Measurements from ENCODE around the gene DAPL1. TPM values are rescaled to one million over a fixed set of nuclear protein-coding genes. Genes with fewer than 3 reads are reported as not detected.

The DAPL1 gene
- total RNA-seq, 4 donors from 2014 or later: 1.7 TPM; not detected in 3

DNA sequence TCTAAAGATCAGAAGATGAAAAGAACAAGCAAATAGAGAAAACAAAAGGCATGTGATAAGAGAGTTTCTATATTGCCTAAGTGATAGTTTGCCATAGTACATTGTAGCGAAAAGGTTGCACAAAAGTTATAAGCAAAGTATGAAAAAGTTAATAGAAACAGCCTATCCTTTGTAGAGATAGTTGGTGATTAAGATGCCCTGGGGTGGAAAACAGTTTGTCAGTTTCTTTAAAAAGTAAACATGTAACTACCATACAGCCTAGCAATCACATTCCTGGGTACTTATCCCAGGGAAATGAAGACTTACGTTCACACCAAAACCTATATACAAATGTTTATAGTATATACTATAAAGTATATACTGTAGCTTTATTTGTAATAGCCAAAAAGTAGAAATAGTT, 16.9 kb upstream of the DAPL1 start:
- TF ChIP-seq, protein P1, sequence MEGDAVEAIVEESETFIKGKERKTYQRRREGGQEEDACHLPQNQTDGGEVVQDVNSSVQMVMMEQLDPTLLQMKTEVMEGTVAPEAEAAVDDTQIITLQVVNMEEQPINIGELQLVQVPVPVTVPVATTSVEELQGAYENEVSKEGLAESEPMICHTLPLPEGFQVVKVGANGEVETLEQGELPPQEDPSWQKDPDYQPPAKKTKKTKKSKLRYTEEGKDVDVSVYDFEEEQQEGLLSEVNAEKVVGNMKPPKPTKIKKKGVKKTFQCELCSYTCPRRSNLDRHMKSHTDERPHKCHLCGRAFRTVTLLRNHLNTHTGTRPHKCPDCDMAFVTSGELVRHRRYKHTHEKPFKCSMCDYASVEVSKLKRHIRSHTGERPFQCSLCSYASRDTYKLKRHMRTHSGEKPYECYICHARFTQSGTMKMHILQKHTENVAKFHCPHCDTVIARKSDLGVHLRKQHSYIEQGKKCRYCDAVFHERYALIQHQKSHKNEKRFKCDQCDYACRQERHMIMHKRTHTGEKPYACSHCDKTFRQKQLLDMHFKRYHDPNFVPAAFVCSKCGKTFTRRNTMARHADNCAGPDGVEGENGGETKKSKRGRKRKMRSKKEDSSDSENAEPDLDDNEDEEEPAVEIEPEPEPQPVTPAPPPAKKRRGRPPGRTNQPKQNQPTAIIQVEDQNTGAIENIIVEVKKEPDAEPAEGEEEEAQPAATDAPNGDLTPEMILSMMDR (IDR thresholded peaks at IDR 0.05; ENCODE audit: low read depth): no peak

DNA sequence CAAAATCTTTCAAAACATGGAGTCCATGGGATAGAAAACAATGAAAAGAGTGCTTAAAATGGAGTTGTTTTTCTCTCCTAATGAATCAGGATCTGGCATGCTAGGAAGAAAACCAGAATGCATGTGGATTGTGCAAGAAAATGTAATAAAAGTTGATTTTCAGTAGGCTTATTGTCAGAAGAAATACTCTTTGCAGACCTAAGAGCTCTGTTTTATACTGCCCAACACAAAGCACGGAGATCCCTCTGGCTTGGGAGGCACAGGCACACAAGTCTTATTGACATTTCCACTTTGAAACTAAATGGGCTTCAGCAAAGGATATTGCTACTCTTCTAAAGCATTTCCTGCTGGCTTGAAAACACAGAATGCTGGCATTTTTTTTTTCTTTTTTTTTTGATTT, 15.5 kb upstream of the DAPL1 start:
- TF ChIP-seq, protein P1 (IDR thresholded peaks at IDR 0.05; ENCODE audit: low read depth): no peak

DNA sequence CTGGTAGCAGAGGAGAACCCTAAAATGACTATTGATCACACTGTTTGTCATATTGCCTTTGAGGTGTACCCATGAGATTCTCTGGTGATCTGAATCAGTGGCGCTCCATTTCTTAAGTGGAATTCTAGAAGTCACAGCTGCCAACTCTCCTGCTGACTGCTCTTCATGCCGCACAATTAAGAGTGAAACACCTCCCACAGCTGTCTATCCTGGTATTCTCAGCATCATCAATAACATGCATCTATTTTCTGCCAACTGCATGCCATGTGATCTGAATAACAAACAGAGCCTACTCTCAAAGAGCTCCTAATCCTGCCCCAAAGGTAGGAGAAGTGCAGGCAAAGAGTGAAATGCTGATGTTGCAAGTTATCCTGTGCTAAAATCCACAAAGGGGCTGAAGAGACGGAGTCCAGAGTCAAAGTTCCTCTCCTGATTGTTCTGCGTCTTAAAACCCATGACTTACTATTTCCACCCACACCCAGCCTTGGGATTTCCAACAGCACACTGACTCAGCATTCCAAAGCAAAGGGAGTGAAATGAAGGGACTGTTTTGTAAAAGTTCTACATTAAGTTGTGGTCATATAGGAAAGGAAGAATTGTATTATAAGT, 13.7 kb upstream of the DAPL1 start:
- TF ChIP-seq, protein P1 (IDR thresholded peaks at IDR 0.05; ENCODE audit: low read depth): no peak

DNA sequence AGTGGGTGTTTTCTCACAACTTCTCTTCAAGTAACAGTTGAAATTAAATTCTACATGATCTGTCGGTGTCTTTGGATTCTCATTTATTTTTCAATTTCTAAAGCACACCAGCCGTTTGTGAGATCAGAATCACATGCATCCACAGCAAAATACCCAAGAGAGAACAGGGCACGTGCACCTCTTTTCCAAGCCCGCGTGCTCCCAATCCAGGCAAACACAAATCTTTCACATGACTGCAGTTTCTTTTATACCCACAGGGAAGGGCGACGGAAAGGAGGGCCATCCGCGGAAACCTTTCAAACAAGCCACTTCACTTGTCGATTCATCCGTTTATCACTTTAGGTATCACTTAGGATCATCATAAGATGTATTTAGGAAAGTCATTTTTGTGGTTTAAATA, 13.0 kb upstream of the DAPL1 start:
- TF ChIP-seq, protein P1 (IDR thresholded peaks at IDR 0.05; ENCODE audit: low read depth): no peak

DNA sequence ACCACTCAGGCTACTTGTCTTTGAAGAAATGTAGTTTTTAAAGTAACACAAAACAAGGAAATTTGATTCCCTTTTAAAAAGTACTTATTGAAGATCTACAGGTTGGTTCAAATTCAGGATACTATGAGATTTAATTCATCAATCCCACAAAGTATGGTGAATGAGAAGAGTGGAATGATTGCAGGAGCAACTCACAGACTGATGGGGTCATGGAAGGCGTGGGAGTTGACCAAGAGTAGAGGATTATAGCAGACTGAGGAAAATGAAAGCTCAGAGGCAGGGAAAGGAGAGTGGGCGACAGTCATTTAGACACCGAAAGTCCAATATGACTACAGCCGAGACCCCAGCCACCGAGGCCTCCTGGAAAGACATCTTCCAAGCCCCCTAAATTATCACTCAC, 12.5 kb upstream of the DAPL1 start:
- TF ChIP-seq, protein P1 (IDR thresholded peaks at IDR 0.05; ENCODE audit: low read depth): no peak

DNA sequence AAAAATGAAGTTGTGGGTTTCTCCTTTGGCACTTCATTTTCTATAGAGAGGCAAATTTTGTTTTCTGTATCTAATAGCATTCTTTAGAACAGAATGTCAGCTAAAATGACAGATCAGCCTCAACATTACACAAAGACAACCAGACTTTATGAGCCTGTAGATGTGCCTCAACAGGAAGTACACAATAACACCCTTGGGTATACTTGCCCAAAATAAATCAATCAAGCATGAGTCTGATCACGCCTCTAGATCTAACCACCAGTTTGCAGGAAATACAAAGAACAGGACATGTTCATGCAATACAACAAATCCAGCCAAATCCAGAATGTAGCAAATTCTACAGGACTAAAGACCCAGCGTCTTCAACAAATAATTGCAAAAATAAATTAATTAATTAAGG, 11.2 kb upstream of the DAPL1 start:
- TF ChIP-seq, protein P1 (IDR thresholded peaks at IDR 0.05; ENCODE audit: low read depth): no peak

DNA sequence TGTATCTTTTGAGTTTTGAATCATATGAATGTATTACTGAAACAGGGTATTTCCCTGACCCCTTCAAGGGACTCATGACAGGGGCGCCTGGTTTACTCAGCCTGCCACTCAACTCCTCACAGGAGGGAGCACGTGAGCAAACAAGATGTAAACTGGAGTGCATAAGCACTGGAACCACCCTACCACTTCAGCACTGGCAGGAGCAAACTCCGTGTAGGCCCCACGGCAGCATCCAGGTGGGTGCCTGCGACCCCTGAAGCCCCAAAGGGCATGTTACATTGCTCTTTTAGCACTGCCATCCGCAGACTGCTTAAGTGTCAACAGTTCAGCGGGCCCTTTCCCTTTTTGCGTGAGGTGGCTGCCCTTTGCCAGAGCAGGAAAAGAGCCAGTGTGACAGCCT, 8.2 kb upstream of the DAPL1 start:
- TF ChIP-seq, protein P1 (IDR thresholded peaks at IDR 0.05; ENCODE audit: low read depth): no peak

All from subcutaneous adipose tissue (tissue), 4 donors.